IPS DF 6.9 (cell line): ENCODE data around the gene MRPL17.

Experiments used
- DNase-seq: peaks from one replicate; pipeline ENCODE4 v3.0.0-alpha.2; 2013; ENCODE audit warnings: low read depth, low spot score
- H3K27ac ChIP-seq: one replicate; pipeline ENCODE4 v1.5.1; 2013; ENCODE audit warnings: low read length, control low read depth
- H3K27me3 ChIP-seq: 2 replicates; pipeline ENCODE4 v1.6.1; 2013; ENCODE audit warnings: mild to moderate bottlenecking, low read length; ENCODE audit not compliant: control insufficient read depth, insufficient read depth
- H3K36me3 ChIP-seq: 2 replicates; pipeline ENCODE4 v1.6.1; 2013; ENCODE audit warnings: low read length; ENCODE audit not compliant: control insufficient read depth, insufficient read depth
- H3K4me1 ChIP-seq: 2 replicates; pipeline ENCODE4 v1.6.1; 2013; ENCODE audit warnings: low read length; ENCODE audit not compliant: control insufficient read depth, insufficient read depth
- H3K4me3 ChIP-seq: 2 replicates; pipeline ENCODE4 v1.5.1; 2013; ENCODE audit warnings: mild to moderate bottlenecking, low read length
- H3K9me3 ChIP-seq: 2 replicates; pipeline ENCODE4 v1.6.1; 2013; ENCODE audit warnings: low read length, inconsistent platforms; ENCODE audit not compliant: control insufficient read depth, insufficient read depth
- WGBS: extraction: QIAGEN DNeasy Blood & Tissue Kit; methylation state at CpG from one replicate; pipeline ENCODE4 v1.1.7; 2013; ENCODE audit warnings: mixed read lengths, missing lambda C conversion rate; ENCODE audit not compliant: insufficient read length, insufficient coverage; 5-methylcytosine and 5-hydroxymethylcytosine counted together

Gene MRPL17

DNA sequence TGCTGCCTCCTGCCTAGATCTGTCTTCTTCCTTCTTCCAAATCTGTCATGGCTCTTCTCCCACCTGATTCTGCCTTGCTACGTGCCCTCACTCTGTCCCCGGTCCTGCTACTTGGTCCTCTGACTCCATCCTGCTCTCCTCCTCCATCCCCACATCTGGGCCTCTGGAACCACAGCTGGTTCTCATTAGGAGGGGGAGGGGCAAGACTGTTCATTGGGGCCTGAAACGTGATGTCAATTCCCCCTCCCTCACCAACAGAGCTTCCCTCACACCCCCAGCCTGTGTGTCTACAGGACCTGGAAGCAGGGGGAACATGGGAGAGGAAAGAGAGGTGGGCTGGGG lies 36.6 kb downstream of the MRPL17 start:
- no peak for DNase-seq
- Histone ChIP-seq H3K4me3 (no peak overlapping the region), H3K27me3 (no peaks in the 10 kb centered on the region), H3K27ac (no peak overlapping the region), H3K36me3 (no peaks in the 10 kb centered on the region), H3K4me1 (no peaks in the 10 kb centered on the region), H3K9me3 (no peaks in the 10 kb centered on the region)
- no CpG with 5 or more reads among the region's 3 CpGs for WGBS

DNA sequence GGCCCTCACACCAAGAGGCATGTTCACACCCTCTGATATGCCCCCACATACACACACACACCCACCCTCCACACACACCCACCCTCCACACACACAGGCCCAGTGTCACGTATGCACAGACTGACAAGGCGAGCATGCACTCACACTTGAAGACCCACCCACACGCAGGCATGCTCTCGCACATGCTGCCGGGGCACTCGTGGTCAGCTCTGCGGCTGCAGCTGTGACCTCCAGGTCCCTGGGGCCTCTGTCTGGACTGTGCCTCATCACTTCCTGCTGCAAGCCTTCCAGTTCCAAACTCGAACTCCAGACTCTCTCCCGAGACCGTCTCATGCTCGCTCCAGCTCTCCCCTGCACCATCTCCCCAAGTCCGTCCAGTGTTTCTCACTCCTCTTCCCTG lies 37.1 kb downstream of the MRPL17 start:
- H3K4me1 ChIP-seq = no peaks in the 10 kb centered on the region
- no peak overlapping the region for H3K4me3 ChIP-seq

DNA sequence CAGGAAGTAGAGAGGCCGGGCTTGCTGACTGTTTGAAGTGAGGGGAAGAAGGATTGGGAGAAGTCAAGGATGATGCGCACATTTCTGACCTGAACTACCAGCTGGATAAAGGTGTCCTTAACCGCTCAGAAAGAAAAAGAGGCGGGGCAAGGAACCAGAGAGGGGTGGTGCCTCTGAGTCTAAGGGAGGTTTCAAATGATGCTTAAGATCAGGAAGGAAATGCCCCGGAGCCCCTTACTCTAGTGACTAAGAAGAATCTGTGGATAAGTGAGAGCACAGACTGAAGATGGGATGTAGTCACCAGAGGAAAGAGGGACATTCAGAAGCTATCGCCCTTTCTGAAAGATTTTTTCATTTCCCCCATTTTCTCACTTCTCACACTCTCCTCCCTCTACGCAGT lies 40.2 kb downstream of the MRPL17 start:
- no peaks in the 10 kb centered on the region for H3K4me1 ChIP-seq
- H3K27ac ChIP-seq = no peak overlapping the region
- H3K4me3 ChIP-seq = no peak overlapping the region
- H3K27me3 ChIP-seq = no peaks in the 10 kb centered on the region
- no CpG with 5 or more reads among the region's 7 CpGs for WGBS
- no peak for DNase-seq
- H3K9me3 ChIP-seq = no peaks in the 10 kb centered on the region
- no peaks in the 10 kb centered on the region for H3K36me3 ChIP-seq

More for the DNA sequence above, 37.1 kb downstream of the MRPL17 start:
- Histone ChIP-seq H3K9me3 (no peaks in the 10 kb centered on the region), H3K27ac (no peak overlapping the region), H3K27me3 (no peaks in the 10 kb centered on the region), H3K36me3 (no peaks in the 10 kb centered on the region)
- no peak for DNase-seq
- no CpG with 5 or more reads among the region's 12 CpGs for WGBS

DNA sequence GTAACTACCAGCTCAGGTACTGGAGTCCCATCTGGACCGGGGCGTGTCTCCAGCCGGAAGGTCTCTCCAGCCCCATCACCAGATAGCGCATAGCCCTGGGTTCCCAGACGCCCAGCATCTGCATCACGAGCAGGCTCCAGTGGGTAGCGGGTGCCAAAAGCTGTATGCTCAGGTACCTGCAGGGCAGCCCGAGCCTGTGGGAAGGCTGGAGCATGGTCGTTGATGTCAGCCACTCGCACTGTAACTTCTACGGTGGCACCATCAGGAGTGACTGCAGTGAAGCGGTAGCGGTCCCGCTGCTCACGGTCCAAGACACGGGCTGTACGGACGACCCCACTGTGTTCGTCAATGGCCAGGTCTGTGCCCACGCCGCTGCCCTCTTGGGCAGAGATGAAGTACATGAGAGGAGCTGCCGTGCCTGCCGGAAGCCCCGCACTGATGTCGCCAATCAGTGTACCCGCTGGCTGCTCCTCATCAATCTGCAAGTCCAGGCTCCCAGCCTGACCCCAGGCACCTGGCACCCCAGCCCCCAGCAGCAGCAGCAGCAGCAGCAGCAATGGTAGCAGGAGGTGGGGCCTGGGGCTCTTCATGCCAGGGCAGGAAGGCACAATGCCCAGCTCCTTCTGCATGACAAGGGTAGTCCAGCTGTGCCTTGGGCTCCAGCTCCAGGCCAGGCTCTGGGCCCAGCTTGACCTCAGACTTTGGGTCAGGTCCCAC lies 42.0 kb downstream of the MRPL17 start:
- no peak for DNase-seq
- Histone ChIP-seq H3K4me1 (no peaks in the 10 kb centered on the region), H3K9me3 (no peaks in the 10 kb centered on the region), H3K27me3 (no peaks in the 10 kb centered on the region), H3K27ac (no peak overlapping the region), H3K4me3 (no peak overlapping the region), H3K36me3 (no peaks in the 10 kb centered on the region)
- WGBS = no CpG with 5 or more reads among the region's 26 CpGs

DNA sequence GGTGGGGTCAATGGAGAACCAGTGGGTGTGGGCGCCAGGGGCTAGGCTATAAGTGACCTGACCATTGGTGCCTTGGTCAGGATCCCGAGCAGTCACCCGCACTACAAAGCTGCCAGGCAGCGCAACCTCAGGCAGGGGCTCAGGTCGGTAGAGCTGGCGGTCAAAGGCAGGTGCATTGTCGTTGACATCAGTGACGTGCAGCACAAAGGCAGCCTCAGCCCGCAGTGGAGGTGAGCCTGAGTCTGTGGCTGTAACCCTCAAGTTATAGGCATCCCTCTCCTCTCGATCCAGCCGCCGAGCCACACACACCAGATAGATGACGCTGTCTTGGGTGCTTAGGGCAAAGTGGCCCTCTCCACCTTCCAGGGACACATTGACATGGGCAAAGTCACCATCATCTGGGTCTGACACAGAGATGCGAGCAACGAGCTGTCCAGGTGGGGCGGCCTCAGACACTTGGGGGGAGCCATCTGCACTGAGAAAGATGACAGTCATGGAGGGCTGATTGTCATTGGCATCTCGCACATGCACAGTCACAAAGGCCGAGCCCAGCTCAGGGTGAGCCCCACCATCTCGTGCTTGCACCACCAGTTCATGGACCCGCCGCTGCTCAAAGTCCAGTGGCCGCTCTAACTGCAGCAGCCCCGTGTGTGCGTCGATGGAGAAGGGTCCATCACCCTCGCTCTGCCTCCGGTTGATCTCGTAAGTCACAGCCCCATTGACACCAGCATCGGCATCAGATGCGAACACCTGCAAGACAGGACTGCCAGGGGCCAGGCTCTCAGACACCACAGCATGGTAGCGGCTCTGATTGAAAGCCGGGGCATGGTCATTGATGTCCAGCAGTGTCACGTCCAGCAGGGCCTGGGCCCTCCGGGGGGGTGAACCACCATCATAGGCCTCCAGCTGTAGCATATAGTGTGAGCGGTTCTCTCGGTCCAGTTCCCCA lies 42.8 kb downstream of the MRPL17 start:
- no peaks in the 10 kb centered on the region for H3K36me3 ChIP-seq
- no peaks in the 10 kb centered on the region for H3K4me1 ChIP-seq
- DNase-seq = no peak
- no CpG with 5 or more reads among the region's 36 CpGs for WGBS
- no peak overlapping the region for H3K27ac ChIP-seq
- no peaks in the 10 kb centered on the region for H3K27me3 ChIP-seq
- H3K4me3 ChIP-seq = no peak overlapping the region
- no peaks in the 10 kb centered on the region for H3K9me3 ChIP-seq

DNA sequence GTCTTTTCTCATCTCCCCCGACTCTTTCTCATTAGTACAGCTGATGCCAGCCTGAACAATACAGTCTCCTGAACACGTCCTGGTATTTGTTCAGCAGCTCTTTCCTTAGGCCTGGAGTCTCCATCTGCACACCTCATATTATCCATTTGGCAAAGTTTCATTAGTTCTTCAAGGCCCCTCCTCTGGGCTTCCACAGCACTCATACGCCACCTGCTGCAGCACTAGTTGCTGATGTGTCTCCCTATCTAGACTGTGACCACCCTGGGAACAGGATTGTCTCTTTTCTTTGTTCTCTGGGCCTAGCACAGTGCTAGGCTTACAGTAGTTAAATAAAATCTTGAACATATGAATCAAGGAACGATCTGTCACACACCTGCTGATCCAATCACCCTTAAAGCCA lies 44.7 kb downstream of the MRPL17 start:
- no peaks in the 10 kb centered on the region for H3K9me3 ChIP-seq
- DNase-seq = no peak
- H3K4me3 ChIP-seq = no peak overlapping the region
- no peaks in the 10 kb centered on the region for H3K36me3 ChIP-seq
- no peaks in the 10 kb centered on the region for H3K4me1 ChIP-seq
- no CpG with 5 or more reads among the region's 4 CpGs for WGBS
- H3K27ac ChIP-seq = no peak overlapping the region
- H3K27me3 ChIP-seq = no peaks in the 10 kb centered on the region

DNA sequence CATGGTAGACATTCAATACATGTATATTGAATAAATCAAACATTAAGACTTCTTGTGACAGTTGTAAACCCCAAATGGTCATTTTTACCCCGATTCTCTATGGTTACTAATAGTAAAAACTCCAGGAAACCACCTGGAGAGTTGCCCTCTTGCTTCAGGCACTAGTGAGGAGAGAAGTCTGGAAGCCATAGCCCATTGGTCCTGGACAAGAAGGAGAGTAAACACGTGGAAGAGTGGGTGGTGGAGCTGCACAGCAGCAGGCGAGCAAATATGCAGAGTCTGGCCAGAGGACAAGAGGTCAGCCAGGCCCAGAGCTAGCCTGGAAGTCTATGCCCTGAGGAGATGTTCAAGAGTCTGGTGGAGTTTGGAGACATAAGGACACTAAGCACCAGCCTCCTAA lies 45.3 kb downstream of the MRPL17 start:
- no peaks in the 10 kb centered on the region for H3K27me3 ChIP-seq
- WGBS = no CpG with 5 or more reads among the region's 3 CpGs
- no peaks in the 10 kb centered on the region for H3K4me1 ChIP-seq
- no peak overlapping the region for H3K4me3 ChIP-seq
- H3K36me3 ChIP-seq = no peaks in the 10 kb centered on the region
- H3K9me3 ChIP-seq = no peaks in the 10 kb centered on the region
- DNase-seq = no peak
- H3K27ac ChIP-seq = no peak overlapping the region

DNA sequence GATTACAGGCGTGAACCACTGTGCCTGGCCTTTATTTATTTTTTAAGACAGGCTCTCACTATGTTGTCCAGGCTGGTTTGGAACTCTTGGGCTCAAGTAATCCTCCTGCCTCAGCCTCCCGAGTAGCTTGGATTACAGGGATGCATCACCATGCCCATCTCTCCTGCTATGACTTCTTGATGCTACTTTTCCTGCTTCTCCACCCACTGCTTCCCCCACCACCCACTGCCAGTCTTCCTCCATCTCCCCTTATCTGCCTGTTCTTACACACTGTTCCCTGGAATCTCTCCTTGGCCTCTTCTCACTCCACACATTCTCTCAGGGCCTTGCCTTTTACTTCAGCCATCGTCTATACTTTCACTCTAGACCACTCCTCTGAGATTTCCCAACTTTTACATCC lies 46.7 kb downstream of the MRPL17 start:
- Histone ChIP-seq H3K36me3 (no peaks in the 10 kb centered on the region), H3K27me3 (peaks cover under 1% of the 10 kb centered on the region; the same call in 1 of the 2 replicates), H3K4me3 (no peak overlapping the region), H3K4me1 (no peaks in the 10 kb centered on the region), H3K27ac (no peak overlapping the region), H3K9me3 (no peaks in the 10 kb centered on the region)
- no CpG with 5 or more reads among the region's 3 CpGs for WGBS
- no peak for DNase-seq

DNA sequence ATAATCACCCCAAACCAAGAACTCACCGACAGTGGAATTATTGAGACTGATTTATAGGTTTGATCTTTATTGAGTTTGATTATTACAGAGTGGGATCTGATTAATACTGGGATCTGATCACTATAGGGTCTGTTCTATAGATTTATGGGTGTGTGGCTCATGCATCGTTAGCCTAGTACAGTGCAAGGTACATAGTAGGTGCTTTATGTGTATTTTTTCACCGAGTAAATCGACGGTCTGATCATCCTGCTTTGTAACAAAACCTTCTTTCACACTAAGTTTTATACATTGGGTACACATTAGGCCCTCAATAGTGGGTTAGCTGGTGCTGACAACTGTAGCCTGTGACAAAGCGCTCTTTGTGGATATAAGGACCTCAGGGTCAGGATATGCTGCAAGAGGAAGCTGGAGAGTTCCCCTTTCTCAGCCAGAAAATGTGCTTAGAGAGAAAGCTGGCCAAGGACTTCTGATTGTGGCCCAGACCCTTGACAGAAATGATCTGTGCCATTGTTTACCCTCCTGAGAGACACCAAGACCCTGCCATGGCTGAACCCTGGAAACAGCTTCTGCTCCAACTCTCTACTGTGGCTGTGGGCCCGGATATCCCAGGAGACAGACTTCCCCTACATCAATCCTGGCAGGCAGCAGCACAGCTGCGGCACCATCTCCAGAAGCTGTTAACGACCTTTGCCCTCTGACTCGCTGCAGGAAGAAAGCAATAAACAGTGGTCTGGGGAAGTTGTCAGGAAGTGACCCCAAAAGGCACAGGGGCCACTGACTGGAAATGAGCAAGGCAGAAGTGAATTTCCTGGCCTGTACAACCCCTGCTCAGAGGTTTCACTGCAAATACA lies 47.8 kb downstream of the MRPL17 start:
- peaks cover 10% of the 10 kb centered on the region; the same call in 1 of the 2 replicates for H3K27me3 ChIP-seq
- no peak for DNase-seq
- H3K9me3 ChIP-seq = no peaks in the 10 kb centered on the region
- H3K4me1 ChIP-seq = 0 out of 2 replicates have a peak, but pooled peaks cover 1% of the 10 kb centered on the region
- no CpG with 5 or more reads among the region's 10 CpGs for WGBS
- no peak overlapping the region for H3K4me3 ChIP-seq
- no peak overlapping the region for H3K27ac ChIP-seq
- H3K36me3 ChIP-seq = no peaks in the 10 kb centered on the region

DNA sequence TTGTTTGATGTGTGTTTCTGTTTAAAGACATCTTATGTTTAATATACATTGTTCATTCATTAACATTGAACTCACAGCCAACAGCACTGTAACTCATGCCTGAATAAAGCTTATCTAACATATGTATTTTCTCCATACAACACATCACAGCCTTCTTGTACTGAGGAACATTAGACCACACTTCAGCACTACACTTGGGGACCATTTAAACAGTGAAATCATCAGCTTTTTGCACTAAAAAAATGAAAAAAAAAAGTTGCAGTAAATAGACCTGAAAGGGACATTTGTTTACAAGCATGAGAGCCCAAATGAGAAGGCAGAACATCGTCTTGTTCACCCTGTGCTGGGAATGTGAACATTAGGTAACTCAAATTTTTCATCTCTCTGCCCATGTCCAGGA lies 48.6 kb downstream of the MRPL17 start:
- Histone ChIP-seq H3K27me3 (peaks cover 15% of the 10 kb centered on the region; the same call in 1 of the 2 replicates), H3K4me1 (peaks cover 4% of the 10 kb centered on the region; the same call in 1 of the 2 replicates), H3K4me3 (no peak overlapping the region), H3K36me3 (no peaks in the 10 kb centered on the region), H3K27ac (no peak overlapping the region), H3K9me3 (no peaks in the 10 kb centered on the region)
- DNase-seq = no peak
- WGBS = no CpG with 5 or more reads among the region's 1 CpG
